Stomach (tissue), 4 donors: ENCODE measurements around the gene SETDB2.

Source experiments
- POLR2AphosphoS5 ChIP-seq, 3 donors: sonication (generic); formaldehyde crosslinking; IDR thresholded peaks; one replicate each; pipeline ENCODE4 v1.6.1; 2016; ENCODE audit warnings: antibody characterized with exemption in 3 of 3
- TF ChIP-seq, protein P1 (sequence below), 7 experiments: fragments of 450-650 bp in 4 of 7; fragments of 200-600 bp in 3 of 7; sonication (generic) in 3 of 7; IDR thresholded peaks; one replicate each; pipeline ENCODE4 v1.5.1; 2016 to 2019; ENCODE audit warnings: antibody characterized with exemption in 7 of 7, control low read depth in 2 of 7, mild to moderate bottlenecking in 1 of 7

DNA sequence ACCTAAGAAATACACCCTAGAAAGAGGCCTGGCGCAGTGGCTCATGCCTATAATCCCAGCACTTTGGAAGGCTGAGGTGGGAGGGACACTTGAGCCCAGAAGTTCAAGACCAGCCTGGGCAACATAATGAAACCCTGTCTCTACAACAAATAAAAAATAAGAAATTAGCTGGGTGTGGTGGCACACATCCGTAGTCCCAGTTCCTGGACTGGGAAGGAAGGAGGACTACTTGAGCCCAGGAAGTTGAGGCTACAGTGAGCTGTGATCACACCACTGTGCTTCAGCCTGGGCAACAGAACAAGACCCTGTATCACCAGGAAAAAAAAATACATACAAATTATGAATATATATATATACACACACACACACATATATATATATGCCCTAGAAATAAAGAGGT is 94.3 kb downstream of the SETDB2 start:
- TF ChIP-seq, protein P1, sequence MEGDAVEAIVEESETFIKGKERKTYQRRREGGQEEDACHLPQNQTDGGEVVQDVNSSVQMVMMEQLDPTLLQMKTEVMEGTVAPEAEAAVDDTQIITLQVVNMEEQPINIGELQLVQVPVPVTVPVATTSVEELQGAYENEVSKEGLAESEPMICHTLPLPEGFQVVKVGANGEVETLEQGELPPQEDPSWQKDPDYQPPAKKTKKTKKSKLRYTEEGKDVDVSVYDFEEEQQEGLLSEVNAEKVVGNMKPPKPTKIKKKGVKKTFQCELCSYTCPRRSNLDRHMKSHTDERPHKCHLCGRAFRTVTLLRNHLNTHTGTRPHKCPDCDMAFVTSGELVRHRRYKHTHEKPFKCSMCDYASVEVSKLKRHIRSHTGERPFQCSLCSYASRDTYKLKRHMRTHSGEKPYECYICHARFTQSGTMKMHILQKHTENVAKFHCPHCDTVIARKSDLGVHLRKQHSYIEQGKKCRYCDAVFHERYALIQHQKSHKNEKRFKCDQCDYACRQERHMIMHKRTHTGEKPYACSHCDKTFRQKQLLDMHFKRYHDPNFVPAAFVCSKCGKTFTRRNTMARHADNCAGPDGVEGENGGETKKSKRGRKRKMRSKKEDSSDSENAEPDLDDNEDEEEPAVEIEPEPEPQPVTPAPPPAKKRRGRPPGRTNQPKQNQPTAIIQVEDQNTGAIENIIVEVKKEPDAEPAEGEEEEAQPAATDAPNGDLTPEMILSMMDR (IDR thresholded peaks at IDR 0.05): no peak
- no peak for TF ChIP-seq POLR2AphosphoS5 (IDR thresholded peaks at IDR 0.05)
